ENCODE measurements around the gene NOC4L.

The NOC4L gene

DNA sequence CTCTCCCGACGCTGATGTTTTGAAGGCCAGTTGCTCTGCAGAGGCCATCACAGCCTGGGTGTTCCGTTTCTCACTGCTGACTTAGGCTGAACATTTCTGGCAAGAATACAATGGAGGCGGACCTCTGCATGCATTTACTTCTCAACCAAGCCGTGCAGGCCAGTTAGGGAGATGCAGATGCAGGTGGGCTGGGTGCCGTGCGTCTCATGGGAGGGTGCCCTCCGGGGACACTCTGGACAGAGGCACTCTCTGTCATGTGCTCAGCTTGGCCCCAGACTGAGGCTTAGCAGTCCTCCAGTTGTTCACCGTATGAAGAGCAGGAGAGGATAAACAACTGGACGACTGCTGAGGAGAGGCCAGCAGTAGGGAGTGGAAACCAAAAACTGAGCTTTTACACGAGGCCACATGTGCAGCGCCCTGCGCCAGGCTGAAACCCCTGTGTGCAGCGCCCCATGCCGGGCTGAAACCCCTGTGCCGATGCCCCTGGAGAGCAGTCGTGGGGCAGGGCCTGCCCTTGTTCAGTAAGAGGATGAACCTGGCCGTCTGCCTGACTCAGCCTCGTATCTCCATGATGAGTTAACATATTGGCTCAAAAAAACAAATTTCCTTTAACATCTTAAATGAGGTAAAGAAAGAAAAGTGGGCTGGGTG, 32.5 kb upstream of the NOC4L start:
- no peak for TF ChIP-seq POLR2A (IDR thresholded peaks at IDR 0.05; ENCODE audit: low read depth, low read length)
- DNase-seq (ENCODE audit: insufficient read length, low spot score) (no peak), FAIRE-seq (no peak)

DNA sequence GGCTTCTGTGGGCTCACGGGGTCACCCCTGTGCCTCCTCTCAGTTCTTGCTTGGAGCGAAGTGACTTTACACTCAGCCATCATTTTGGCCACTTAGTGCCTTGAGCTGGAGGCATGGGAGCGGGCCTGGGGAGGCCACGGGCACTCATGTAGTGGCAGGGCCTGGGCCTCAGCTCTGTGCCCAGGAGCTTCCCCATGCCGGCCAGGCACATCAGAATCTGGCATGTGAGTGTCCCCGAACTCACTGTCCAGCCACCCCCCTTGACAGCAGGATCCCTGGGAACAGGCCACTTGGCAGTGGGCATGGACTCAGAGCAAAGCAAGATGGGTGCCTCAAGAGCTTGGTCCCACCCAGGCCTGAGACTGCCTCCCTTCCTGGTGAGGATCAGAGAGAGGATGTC, 29.6 kb upstream of the NOC4L start:
- DNase-seq (ENCODE audit: insufficient read length, low spot score) (no peak), FAIRE-seq (no peak)
- no peak for TF ChIP-seq POLR2A (IDR thresholded peaks at IDR 0.05; ENCODE audit: low read depth, low read length)

DNA sequence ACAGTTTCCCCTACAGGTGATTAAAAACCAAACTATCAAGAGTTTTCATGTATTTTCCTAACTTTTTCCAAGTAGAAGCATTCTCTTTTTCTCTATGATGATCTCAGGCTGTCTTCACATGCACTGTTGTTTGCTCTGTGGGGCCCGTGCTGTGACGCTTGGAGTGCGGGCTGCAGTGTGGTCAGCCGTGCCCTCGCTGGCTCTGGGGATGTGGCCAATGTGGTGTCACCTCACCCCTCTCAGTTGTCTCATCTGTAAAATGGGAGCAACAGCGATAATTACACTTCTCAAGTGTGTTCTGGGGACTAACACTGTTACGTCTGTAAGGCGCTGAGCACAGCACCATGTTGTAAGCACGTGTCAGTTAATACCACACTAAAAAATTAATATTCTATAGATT, 28.8 kb upstream of the NOC4L start:
- DNase-seq (ENCODE audit: insufficient read length, low spot score) (no peak), FAIRE-seq (no peak)
- no peak for TF ChIP-seq POLR2A (IDR thresholded peaks at IDR 0.05; ENCODE audit: low read depth, low read length)

DNA sequence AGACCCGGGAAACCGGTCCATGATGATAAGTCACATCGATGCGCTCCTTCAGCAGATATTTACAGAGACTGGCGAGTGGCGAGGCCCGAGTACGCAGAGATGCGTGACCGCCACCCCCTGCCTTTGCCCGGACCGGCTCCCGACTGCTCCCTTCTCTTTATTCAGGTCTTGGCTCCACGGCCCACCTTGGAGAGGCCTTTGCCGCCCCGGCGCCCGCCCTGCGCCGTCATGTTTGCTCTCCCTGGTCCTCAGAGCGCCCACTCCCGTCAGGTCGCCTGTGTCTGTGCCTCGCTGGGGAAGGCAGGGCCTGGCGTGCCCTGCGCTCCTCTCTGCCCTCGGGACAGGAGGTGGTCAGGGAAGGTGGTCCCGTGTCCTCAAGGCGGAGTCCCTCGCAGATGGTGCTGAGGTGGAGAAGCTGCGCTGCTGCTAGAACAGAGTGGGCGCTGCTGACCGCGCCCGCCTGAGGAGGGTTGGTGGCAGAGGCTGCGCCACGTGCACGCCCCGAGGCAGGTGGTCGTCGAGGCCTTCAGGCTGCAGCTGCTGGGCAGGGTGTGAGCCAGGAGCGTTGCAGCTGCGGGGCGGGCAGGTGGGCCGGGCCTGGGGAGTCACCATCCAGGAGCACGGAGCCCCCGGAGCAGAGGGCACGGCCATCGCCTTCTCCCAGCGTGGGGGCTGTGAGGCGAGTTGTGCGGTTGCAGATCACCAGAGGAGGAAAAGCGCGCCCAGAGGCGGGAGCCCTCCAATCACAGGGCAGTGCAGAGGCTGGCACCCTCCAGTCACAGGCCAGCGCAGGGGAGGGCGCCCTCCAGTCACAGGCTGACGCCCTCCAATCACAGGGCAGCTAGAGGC, 27.3 kb upstream of the NOC4L start:
- DNase-seq (ENCODE audit: insufficient read length, low spot score) = no peak
- FAIRE-seq = no peak
- TF ChIP-seq POLR2A (IDR thresholded peaks at IDR 0.05; ENCODE audit: low read depth, low read length) = no peak

DNA sequence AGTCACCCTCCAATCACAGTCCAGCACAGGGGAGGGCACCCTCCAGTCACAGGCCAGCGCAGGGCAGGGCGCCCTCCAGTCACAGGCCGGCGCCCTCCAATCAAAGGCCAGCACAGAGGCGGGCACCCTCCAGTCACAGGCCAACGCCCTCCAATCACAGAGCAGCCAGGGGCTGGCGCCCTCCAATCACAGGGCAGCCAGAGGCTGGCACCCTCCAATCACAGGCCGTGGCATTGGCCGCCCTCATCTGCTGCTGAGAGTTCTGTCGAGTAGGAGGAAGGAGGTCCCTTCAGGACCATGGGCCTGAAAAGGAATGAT, 26.7 kb upstream of the NOC4L start:
- no peak for TF ChIP-seq POLR2A (IDR thresholded peaks at IDR 0.05; ENCODE audit: low read depth, low read length)
- DNase-seq (ENCODE audit: insufficient read length, low spot score) (no peak), FAIRE-seq (no peak)

DNA sequence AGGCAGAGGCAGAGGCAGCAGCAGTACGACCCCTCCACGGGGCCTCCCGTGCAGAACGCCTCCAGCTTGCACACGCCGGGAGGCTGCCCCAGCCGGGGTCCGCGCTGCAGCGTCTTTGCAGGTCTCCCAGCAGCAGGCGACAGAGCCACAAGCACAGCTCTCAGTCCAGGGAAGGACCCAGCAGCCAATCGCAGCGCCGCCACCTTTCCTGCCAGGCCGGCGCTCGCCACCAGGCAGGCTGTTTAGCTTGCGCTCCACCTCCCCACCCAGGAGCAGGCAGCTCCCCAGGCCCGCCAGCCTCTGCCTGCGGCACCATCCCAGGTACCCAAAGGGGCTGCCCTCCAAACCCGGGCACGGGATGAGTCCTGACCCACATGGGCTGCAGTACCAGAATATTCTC, 25.4 kb upstream of the NOC4L start:
- TF ChIP-seq POLR2A (IDR thresholded peaks at IDR 0.05; ENCODE audit: low read depth, low read length) = no peak
- no peak for DNase-seq (ENCODE audit: insufficient read length, low spot score)
- FAIRE-seq = no peak

DNA sequence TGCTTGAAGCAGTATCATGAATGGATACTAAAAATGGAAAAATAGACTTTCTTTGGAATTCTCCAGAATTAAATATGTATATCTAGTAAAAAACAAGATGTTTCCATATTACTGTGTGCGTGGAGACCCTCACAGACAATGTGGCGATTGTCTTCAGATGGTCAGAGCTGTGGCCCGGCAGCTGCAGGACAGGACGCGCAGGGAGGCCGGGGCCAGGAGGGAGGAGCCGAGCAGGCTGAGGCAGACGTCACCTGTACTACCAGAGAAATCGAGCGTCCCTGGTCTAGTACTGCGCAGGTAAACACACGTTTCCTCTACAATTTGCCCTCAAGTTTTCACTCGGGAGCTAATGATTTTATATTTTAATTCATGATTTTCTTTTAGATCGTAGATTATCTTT, 23.0 kb upstream of the NOC4L start:
- DNase-seq (ENCODE audit: insufficient read length, low spot score) = no peak
- TF ChIP-seq POLR2A (IDR thresholded peaks at IDR 0.05; ENCODE audit: low read depth, low read length) = no peak
- no peak for FAIRE-seq

DNA sequence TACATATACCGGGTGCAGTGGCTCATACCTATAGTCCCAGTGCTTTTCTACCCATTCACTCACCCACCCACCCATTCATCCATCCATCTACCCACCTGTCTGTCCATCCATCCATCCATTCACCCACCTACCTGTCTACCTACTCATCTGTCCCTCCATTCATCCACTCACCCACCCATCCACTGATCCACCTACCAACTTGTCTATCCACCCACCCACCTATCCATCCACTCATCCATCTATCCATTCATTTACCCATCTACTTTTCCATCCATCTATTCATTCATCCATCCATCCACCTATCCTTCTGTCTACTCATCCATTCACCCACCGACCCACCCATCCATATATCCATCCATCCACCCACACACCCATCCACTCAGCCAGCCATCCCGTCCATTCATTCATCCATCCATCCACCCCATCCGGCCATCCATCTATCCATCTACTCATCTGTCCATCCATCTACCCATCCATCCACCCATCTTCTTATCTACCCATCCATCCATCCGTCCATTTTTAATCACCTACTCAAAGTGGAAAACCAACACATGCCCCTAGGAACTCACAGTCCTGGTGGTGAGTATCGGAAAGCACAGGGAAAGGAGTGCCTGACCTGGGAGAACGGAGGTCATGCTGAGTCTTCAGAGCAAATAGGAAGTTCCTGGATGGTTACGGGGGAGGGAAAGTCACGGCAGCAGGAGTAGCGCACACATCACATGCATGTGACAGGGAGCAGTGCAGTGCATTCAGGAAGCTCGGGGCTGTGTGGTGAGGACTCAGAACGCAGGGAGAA, 20.1 kb upstream of the NOC4L start:
- FAIRE-seq (no peak), DNase-seq (ENCODE audit: insufficient read length, low spot score) (no peak)
- no peak for TF ChIP-seq POLR2A (IDR thresholded peaks at IDR 0.05; ENCODE audit: low read depth, low read length)

DNA sequence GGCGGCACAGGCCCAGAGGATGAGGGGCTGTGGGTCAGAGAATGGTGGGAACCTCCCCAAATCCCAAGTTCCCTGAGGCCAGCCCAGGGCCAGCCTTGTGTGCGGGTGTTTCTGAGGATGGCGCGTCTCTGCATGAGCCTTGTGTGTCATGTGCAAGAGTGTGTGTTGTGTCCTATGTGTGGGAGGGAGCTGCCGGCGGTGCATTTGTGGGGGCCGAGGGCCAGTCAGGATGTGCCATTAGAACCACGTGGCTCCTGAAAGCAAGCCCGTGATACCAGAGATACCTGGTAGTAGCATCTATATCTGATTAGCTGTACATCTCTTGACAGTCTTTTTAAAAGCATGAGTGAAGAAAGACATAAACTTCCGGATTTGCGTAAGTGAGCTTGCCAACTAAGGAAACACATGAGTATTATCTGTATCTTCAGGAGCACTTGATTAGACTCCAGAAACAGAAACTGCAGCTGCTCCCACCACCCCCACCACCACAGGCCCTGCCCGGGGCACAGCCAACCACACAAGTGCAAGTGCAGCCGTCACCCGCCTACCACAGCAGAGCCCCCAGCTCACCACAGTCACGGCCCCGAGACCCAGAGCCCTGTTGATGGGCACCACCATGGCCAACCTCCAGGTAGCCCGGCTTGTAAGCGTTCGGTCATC, 19.4 kb upstream of the NOC4L start:
- FAIRE-seq = no peak
- no peak for TF ChIP-seq POLR2A (IDR thresholded peaks at IDR 0.05; ENCODE audit: low read depth, low read length)
- no peak for DNase-seq (ENCODE audit: insufficient read length, low spot score)

DNA sequence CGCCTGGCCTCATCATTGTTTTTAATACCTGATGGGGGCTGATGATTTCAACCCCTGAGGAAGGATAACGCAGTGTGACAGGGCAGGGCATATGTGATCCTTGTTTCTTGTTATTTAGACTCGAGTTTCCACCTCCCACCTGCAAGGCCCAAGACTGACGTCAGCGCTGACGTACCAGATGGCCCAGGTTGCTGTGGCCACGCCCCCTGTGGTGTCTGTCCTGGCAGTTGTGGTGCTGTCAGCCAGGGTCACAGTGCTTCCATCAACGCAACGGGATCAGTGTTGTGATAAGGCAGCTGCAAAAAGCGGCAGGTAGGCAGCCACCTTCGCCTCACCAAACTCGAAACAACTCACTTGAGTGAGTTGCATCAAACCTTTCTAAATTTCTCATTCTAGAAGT, 18.5 kb upstream of the NOC4L start:
- no peak for TF ChIP-seq POLR2A (IDR thresholded peaks at IDR 0.05; ENCODE audit: low read depth, low read length)
- no peak for FAIRE-seq
- no peak for DNase-seq (ENCODE audit: insufficient read length, low spot score)

DNA sequence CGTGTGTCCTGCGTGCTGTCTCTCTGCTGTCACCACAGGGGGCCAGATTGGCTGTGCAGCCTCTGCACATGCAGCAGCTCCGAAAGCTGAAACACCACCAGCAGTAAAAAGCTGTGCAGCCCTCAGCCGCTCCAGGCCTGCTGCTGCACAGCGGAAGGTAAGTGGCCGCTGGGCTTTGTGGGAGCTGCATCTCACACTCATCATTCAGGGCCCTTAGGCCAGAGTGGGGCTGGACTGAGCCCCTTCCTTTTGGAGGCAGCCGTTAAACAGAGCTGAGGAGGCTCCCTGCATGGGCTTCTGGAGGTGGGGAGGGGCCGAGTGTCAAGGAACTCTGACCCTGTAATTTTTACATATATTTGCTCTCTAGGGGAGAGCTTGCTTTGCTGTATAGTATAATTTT, 17.2 kb upstream of the NOC4L start:
- FAIRE-seq (no peak), DNase-seq (ENCODE audit: insufficient read length, low spot score) (no peak)
- no peak for TF ChIP-seq POLR2A (IDR thresholded peaks at IDR 0.05; ENCODE audit: low read depth, low read length)

DNA sequence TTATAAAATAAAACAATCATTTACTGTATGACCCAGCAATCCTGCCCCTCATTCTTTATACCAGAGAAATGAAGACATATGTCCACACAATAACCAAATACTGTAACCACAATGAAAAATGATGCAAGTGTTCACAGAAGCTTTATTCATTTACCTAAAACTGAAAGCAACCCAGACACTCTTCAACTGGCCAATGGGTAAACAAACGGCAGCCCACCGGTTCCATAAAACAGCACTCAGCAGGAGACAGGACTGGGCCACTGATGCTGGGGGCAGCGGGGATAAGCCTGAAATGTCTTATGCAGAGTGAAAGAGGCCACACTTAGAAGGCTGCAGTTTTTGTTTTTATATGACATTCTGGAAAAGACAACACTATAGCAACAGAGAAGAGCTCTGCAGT, 15.2 kb upstream of the NOC4L start:
- no peak for TF ChIP-seq POLR2A (IDR thresholded peaks at IDR 0.05; ENCODE audit: low read depth, low read length)
- FAIRE-seq (no peak), DNase-seq (ENCODE audit: insufficient read length, low spot score) (no peak)

DNA sequence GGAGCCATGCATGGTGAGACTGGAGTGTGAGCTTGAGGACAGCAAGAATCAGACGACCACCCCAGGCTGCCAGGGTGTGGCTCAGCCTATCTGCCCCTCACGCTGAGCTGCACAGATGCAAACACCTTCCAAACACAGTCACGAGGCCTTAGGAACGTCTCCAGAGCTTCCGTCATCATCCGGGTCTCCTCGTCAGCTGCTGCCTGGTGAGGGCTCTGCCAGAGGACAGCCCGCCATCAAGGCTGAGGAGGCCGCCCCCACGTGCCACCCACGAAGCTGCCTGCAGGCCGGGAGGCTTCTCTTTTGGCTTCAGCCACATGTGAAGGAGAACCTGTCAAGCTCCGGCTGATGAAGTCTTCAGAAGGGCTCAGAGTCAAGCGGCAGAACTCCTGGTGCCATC, 13.6 kb upstream of the NOC4L start:
- no peak for TF ChIP-seq POLR2A (IDR thresholded peaks at IDR 0.05; ENCODE audit: low read depth, low read length)

DNA sequence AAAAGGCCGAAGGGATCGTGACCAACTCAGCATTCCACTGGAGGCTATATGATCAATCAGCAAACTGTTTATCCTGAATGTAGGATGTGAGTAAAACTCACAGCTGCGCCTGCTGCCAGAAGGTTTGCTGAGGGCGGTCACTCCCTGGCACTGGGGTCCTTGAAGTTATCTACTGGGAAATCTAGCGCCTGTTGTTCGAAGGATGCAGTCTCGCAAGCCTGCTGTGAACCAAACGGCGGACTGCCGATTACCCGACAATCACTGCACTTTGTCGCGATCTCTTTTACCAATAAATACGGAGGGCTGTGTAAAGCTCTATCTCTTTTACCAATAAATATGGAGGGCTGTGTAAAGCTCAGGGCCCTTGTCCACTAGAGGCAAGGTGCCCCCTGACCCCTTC, 13.0 kb upstream of the NOC4L start:
- TF ChIP-seq POLR2A (IDR thresholded peaks at IDR 0.05; ENCODE audit: low read depth, low read length) = no peak
- FAIRE-seq = no peak
- no peak for DNase-seq (ENCODE audit: insufficient read length, low spot score)

More for the DNA sequence above, 13.6 kb upstream of the NOC4L start:
- FAIRE-seq (no peak), DNase-seq (ENCODE audit: insufficient read length, low spot score) (no peak)

All from H54 (cell line).